SK-N-SH treated with all-trans-retinoic acid at 6 μM for 48 hours (cell line): ENCODE measurements around the gene FAM227B.

Experiments
- ATAC-seq: fragments of 200-7000 bp; cut with Tn5 transposase; 3 replicates; pipeline ENCODE4 v1.9.1; 2020; ENCODE audit warnings: mild to moderate bottlenecking, moderate library complexity
- ARNTL ChIP-seq: fragments of 450-650 bp; formaldehyde crosslinking; IDR thresholded peaks from 2 replicates; pipeline ENCODE4 v1.5.0; 2020; ENCODE audit warnings: low read depth, mild to moderate bottlenecking, moderate library complexity, borderline replicate concordance
- BACH2 ChIP-seq: fragments of 250-450 bp; sonication (Bioruptor Pico); IDR thresholded peaks from 2 replicates; pipeline ENCODE4 v1.9.0; 2021; ENCODE audit warnings: mild to moderate bottlenecking, borderline replicate concordance
- CSDC2 ChIP-seq: fragments of 250-450 bp; sonication (Bioruptor Pico); IDR thresholded peaks from 2 replicates; pipeline ENCODE4 v1.5.0; 2020; ENCODE audit warnings: mild to moderate bottlenecking, moderate library complexity
- CSRNP3 ChIP-seq: fragments of 250-450 bp; sonication (Bioruptor Pico); IDR thresholded peaks from 2 replicates; pipeline ENCODE4 v1.5.1; 2021; ENCODE audit warnings: mild to moderate bottlenecking, moderate library complexity
- ESRRG ChIP-seq: fragments of 250-450 bp; sonication (Bioruptor Pico); IDR thresholded peaks from 2 replicates; pipeline ENCODE4 v1.6.1; 2021; ENCODE audit warnings: mild to moderate bottlenecking
- GLIS3 ChIP-seq: fragments of 250-450 bp; sonication (Bioruptor Pico); IDR thresholded peaks from 2 replicates; pipeline ENCODE4 v1.5.0; 2020; ENCODE audit warnings: mild to moderate bottlenecking, moderate library complexity
- ISL1 ChIP-seq: fragments of 250-450 bp; sonication (Bioruptor Pico); IDR thresholded peaks from 2 replicates; pipeline ENCODE4 v2.1.2; 2022; ENCODE audit warnings: mild to moderate bottlenecking, moderate library complexity
- RARB ChIP-seq: fragments of 250-450 bp; sonication (Bioruptor Pico); IDR thresholded peaks from 2 replicates; pipeline ENCODE4 v1.8.0; 2021; ENCODE audit warnings: mild to moderate bottlenecking, moderate library complexity
- SNAI2 ChIP-seq: fragments of 250-450 bp; sonication (Bioruptor Pico); IDR thresholded peaks from 2 replicates; pipeline ENCODE4 v1.5.0; 2020; ENCODE audit warnings: mild to moderate bottlenecking, moderate library complexity
- TCF4 ChIP-seq: fragments of 250-450 bp; sonication (Bioruptor Pico); IDR thresholded peaks from 2 replicates; pipeline ENCODE4 v1.8.0; 2021; ENCODE audit warnings: mild to moderate bottlenecking, moderate library complexity, borderline replicate concordance
- TOX ChIP-seq: fragments of 250-450 bp; sonication (Bioruptor Pico); IDR thresholded peaks from 2 replicates; pipeline ENCODE4 v1.8.0; 2021; ENCODE audit warnings: mild to moderate bottlenecking, moderate library complexity, borderline replicate concordance
- ZC3H10 ChIP-seq: fragments of 250-450 bp; sonication (Bioruptor Pico); IDR thresholded peaks from 2 replicates; pipeline ENCODE4 v1.5.1; 2021; ENCODE audit warnings: mild to moderate bottlenecking, moderate library complexity
- ZFP3 ChIP-seq: fragments of 250-450 bp; sonication (Bioruptor Pico); IDR thresholded peaks from 2 replicates; pipeline ENCODE4 v1.5.0; 2020; ENCODE audit warnings: mild to moderate bottlenecking, moderate library complexity
- ZNF70 ChIP-seq: fragments of 450-650 bp; formaldehyde crosslinking; IDR thresholded peaks from 2 replicates; pipeline ENCODE4 v1.5.0; 2020; ENCODE audit warnings: mild to moderate bottlenecking, moderate library complexity
- ZNF8 ChIP-seq: fragments of 450-650 bp; formaldehyde crosslinking; IDR thresholded peaks from 2 replicates; pipeline ENCODE4 v1.5.0; 2020; ENCODE audit warnings: mild to moderate bottlenecking, moderate library complexity
- TF ChIP-seq, protein P1 (sequence below): fragments of 250-450 bp; sonication (Bioruptor Pico); IDR thresholded peaks from 2 replicates; pipeline ENCODE4 v1.5.1; 2020; ENCODE audit warnings: low read depth, mild to moderate bottlenecking, moderate library complexity
- TF ChIP-seq, protein P2 (sequence below): fragments of 250-450 bp; sonication (Bioruptor Pico); IDR thresholded peaks from 2 replicates; pipeline ENCODE4 v1.8.0; 2021; ENCODE audit warnings: low read depth, mild to moderate bottlenecking, moderate library complexity, borderline replicate concordance

Gene FAM227B

DNA sequence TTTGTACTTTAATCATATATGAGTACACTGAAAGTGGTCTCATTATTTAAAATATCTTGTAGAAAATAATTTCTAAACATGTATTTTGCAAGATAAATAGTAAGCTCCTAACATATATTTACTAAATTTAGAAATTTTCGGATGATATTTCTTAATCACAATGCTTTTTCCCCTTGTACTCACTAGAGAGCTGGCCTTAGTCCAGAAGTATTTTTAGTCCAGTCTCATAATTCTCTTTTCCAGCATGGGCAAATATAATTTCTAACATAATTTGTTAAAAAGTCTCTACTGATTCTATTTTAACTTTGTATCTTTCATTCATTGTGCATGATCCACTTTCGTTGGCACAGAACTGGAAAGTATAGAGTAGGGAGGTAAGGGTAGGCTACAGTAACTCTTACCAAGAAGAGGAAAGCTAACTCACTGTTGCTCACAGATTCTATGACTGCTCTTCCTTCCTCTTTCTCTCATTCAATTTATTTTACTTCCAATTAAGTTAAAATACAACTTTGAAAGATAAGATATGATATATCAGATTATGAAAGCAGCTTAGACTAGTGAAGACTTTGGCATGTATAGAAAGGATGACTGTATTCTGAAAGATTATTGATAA, 158.3 kb downstream of the FAM227B start:
- TF ChIP-seq CSDC2 (CRISPR knock-in tag) (no peak), ISL1 (peak; percentile 76)
- no peak for ATAC-seq

GRCh38 chr15:49460411-49460941, 160.1 kb downstream of the FAM227B start:
- TF ChIP-seq TCF4 (CRISPR knock-in tag) = peak; percentile 37; the same call in 1 of the 2 replicates
- TF ChIP-seq, protein P1, sequence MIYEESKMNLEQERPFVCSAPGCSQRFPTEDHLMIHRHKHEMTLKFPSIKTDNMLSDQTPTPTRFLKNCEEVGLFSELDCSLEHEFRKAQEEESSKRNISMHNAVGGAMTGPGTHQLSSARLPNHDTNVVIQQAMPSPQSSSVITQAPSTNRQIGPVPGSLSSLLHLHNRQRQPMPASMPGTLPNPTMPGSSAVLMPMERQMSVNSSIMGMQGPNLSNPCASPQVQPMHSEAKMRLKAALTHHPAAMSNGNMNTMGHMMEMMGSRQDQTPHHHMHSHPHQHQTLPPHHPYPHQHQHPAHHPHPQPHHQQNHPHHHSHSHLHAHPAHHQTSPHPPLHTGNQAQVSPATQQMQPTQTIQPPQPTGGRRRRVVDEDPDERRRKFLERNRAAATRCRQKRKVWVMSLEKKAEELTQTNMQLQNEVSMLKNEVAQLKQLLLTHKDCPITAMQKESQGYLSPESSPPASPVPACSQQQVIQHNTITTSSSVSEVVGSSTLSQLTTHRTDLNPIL = no peak
- no peak for ATAC-seq

DNA sequence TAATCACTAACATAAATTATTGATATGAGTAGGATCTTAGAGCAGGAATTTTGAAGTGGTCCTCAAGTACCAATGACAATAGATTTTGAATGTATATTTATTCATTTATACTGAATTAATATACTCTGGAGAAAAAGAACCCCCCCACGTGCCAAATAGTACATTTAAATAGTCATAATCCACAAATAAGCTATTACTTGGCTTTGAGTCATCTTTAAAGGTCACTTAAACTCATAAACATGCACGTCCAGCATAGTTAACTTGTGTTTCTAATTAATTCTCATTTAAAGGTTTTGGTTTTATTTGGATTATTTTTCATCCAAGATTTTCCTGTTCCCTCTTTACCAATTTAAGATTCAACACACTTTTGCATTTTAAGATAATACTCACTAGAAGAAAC, 162.5 kb downstream of the FAM227B start:
- ATAC-seq = no peak
- TF ChIP-seq ZNF70 (CRISPR knock-in tag) = no peak
- TF ChIP-seq, all 23 proteins: peak for 0

- no peak for ATAC-seq
- TF ChIP-seq ISL1 (peak; percentile 68), ESRRG (CRISPR knock-in tag) (no peak)
- TF ChIP-seq, all 23 proteins: peak for 1
Observed at GRCh38 chr15:49456166-49456565, 164.5 kb downstream of the FAM227B start.

- TF ChIP-seq ZNF70 (CRISPR knock-in tag) = no peak
- TF ChIP-seq ZNF8 (CRISPR knock-in tag) = no peak
- TF ChIP-seq ZFP3 = no peak
- ATAC-seq = no peak
Observed at GRCh38 chr15:49452595-49452994, 168.0 kb downstream of the FAM227B start.

DNA sequence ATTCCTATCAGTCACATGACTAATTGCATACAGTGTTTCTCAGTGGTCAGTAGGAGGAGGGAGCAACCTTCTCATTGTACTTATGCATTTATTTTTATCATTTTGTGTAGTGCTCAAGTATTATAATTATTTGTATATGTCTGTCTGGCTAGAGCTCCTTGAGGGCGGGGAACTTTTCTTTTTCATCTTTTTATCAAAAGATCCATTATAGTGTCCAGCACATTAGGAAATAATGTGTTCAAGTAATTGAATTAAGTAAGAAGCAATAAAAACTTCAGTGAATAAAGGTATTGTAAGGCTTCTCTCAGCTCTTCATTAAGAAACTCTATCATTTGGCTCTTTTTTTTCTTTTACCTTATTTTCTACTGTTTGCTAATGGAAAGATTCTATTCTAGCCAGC, 178.8 kb downstream of the FAM227B start:
- TF ChIP-seq SNAI2 (no peak), CSDC2 (CRISPR knock-in tag) (no peak), GLIS3 (CRISPR knock-in tag) (no peak)
- TF ChIP-seq, protein P1 = no peak
- no peak for ATAC-seq

- no peak for ATAC-seq
- TF ChIP-seq, protein P2, sequence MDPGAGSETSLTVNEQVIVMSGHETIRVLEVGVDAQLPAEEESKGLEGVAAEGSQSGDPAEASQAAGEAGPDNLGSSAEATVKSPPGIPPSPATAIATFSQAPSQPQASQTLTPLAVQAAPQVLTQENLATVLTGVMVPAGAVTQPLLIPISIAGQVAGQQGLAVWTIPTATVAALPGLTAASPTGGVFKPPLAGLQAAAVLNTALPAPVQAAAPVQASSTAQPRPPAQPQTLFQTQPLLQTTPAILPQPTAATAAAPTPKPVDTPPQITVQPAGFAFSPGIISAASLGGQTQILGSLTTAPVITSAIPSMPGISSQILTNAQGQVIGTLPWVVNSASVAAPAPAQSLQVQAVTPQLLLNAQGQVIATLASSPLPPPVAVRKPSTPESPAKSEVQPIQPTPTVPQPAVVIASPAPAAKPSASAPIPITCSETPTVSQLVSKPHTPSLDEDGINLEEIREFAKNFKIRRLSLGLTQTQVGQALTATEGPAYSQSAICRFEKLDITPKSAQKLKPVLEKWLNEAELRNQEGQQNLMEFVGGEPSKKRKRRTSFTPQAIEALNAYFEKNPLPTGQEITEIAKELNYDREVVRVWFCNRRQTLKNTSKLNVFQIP = no peak
- TF ChIP-seq RARB = no peak
- TF ChIP-seq ARNTL (CRISPR knock-in tag) = no peak
- TF ChIP-seq CSRNP3 (CRISPR knock-in tag) = no peak
- no peak for TF ChIP-seq BACH2 (CRISPR knock-in tag)
- no peak for TF ChIP-seq ISL1
- TF ChIP-seq ZC3H10 = no peak
- TF ChIP-seq ZNF70 (CRISPR knock-in tag) = no peak
- no peak for TF ChIP-seq TOX (CRISPR knock-in tag)
- no peak for TF ChIP-seq TCF4 (CRISPR knock-in tag)
- TF ChIP-seq, all 23 proteins: peak for 0
Observed at GRCh38 chr15:49441356-49441755, 179.3 kb downstream of the FAM227B start.
